GM21390 (cell line): Measurements from ENCODE around the gene ATPAF2.

Source experiments
- ATAC-seq: cut with Tn5 transposase; IDR thresholded peaks from one replicate; pipeline ENCODE4 v1.9.1; 2021; ENCODE audit not compliant: unreplicated experiment

Gene ATPAF2

DNA sequence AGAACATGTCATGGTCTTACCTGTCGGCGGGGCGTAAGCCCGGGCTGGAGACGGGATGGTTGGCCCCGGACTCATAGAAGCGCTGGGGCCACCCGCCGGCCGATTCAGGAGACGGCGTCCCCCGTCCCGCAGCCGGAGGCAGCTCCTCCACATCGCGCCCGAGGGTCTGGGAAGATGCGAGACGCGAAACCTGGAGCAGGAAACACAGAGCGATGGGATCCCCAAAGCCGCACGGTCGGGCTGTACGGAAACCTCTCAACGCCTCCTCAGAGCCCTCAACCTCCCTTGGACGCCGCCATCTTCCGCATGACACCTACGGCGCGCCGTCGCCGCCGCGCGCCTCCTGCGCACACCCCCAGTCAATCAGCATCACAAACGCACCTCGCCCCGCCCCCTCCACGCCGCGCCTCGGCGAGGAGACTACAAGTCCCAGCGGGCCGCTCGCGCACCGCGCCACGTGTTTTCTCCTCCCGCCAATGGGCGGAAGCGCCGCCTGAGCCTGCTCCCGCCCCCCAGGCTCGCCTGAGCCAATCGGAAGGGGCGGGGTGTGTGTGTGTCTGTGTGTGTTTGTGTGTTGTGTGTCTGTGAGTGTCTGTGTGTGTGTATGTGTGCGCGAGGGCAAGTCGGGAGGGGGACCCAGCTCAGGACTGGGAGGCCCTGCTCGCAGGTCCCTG, at the start of gene ATPAF2, which contains the start of gene GID4:
Gene ATPAF2, minus strand, starts transcription at position 308 of the 674 bp plus-strand sequence. Its CDS starts 155 bp downstream, at position 153.
Gene GID4, plus strand, starts transcription at position 548 of the 674 bp plus-strand sequence. Its CDS starts 57 bp downstream, at position 605.
- ATAC-seq, result peak; percentile 80

- peak; percentile 85 for ATAC-seq
These were observed 48.9 kb upstream of the ATPAF2 start, which contains the start of gene DRG2 for GRCh38 chr17:18087610-18088491. TSS of gene DRG2 (plus strand) at chr17:18087948. CDS start at chr17:18088024, 76 bp downstream.

DNA sequence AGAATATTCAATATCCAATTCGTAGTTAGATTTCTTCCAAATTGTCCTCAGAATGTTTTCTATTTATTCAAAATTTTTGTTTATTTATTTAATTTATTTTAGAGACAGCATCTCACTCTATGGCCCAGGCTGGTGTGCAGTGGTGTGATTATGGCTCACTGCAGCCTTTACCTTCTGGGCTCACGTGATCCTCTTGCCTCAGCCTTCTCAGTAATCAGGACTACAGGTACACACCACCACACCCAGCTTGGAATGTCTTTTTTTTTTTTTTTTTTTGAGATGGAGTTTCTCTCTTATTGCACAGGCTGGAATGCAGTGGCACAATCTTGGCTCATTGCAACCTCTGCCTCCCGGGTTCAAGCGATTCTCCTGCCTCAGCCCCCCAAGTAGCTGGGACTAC, 45.3 kb upstream of the ATPAF2 start:
- ATAC-seq, result no peak

GRCh38 chr17:18079543-18079942, 40.6 kb upstream of the ATPAF2 start:
- ATAC-seq, result no peak

GRCh38 chr17:18076936-18077335, 38.0 kb upstream of the ATPAF2 start:
- ATAC-seq, result no peak

GRCh38 chr17:18074566-18075272, 35.8 kb upstream of the ATPAF2 start:
- ATAC-seq, result no peak

DNA sequence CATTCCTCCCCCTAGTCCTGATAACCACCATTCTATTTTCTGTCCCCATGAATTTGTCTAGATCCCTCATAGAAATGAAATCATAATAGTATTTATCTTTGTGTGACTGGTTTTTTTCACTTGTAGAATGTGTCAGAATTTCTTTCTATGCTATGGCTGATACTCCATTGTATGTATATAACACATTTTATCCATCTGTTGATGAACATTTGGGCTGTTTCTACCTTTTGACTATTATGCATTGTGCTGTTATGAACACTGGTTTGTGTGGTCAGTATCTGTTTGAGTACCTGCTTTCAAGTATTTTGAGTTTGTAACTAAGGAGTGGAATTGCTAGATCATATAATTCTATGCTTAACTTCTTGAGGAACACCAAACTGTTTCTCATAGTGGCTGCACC, 32.8 kb upstream of the ATPAF2 start:
- no peak for ATAC-seq

DNA sequence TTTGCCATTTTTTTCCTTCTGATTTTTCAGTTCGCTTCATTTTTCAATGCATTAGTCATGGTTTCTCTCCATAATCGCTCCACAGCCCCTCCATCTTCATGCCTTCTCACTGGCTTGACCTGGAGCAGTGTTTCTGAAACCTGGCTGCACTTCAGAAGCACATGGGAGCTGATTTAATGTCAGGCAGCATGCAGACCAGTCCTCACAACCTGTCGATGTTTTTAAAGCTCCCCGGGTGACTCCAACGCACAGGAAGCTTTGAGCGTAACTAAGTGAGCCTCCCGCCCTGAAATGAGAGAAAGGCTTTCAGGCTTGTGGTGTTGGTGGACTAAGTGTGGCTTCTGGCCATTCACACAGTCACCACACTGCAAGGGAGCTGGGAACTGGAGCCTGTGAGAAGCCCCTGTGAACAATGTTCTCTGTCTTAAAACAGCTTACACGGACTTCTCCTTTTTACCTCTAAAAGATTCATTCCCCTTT, 31.9 kb upstream of the ATPAF2 start:
- no peak for ATAC-seq

GRCh38 chr17:18069101-18069500, 30.1 kb upstream of the ATPAF2 start:
- no peak for ATAC-seq

GRCh38 chr17:18066866-18067265, 27.9 kb upstream of the ATPAF2 start:
- ATAC-seq, result no peak

DNA sequence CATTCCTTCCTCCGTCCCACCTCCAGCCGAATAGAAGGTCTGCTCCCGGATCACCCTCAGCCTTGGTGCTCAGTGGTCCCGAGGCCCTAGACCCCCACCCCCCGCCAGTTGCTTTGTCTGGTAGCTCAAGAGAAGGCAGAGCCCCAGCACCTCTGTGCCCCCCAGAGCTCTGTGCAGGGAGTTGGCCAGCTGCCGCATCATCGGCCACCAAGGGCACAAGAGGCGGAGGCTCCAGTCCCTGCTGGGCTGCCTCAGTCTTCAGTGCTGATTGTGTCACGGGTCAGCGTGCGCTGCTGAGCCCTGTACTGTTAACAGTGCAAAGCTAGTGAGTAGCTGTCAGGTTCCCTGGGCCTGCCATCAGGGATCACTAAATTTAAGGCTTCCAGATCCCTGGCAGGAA, 26.6 kb upstream of the ATPAF2 start:
- ATAC-seq, result no peak

DNA sequence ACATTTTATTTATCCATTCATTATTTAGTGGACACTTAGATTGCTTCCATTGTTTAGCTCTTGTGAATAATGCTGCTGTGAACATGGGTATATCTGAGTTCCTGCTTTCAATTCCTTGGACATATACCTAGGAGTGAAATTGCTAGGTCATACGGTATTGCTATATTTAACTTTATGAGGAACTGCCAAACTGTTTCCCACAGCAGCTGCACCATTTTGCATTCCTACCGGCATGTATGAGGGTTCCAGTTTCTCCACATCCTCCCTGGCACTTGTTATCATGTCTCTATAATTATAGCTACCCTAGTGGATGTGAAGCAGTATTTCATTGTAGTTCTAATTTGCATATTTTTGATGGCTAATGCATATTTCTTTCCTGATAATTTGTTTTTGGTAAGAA, 25.1 kb upstream of the ATPAF2 start:
- no peak for ATAC-seq

DNA sequence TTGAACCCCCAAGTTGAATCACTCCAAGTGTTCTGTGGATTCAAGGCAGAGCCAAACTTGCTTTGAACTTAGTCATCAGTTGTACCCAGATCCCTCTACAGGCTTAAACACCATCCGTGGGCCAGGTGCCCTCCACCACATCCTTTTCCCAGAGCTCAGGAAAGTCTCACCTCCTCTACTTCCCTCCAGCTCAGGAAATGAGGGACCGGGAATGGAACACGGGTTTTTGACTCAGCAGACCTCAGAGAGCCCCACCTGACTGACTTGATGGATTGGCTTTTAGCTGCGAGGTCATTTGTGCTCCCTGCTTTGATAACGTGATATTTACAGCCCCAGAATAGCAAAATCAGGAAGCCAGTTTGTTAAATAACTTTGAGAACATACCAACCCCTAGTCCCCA, 20.3 kb upstream of the ATPAF2 start:
- ATAC-seq, result no peak

DNA sequence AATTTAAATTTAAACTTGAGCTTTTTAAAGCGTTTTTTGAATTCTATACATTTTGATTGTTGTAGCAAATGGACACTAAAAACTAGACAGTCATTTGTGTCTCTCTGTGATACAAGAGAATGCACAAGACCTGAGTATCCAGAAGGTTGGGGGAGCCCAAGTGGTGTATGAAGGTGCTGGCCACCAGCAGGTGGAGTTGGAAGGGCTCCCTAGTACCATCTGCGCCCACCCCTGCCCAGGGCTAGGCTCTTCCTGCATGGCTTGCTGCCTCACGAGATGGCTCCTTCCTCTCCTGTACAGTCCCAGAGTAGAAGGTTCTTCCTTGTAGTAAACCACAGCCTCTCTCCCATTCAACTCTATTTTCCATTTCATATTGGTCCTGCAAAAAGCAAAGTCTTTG, 17.2 kb upstream of the ATPAF2 start:
- ATAC-seq, result no peak

GRCh38 chr17:18055597-18055996, 16.6 kb upstream of the ATPAF2 start:
- no peak for ATAC-seq

DNA sequence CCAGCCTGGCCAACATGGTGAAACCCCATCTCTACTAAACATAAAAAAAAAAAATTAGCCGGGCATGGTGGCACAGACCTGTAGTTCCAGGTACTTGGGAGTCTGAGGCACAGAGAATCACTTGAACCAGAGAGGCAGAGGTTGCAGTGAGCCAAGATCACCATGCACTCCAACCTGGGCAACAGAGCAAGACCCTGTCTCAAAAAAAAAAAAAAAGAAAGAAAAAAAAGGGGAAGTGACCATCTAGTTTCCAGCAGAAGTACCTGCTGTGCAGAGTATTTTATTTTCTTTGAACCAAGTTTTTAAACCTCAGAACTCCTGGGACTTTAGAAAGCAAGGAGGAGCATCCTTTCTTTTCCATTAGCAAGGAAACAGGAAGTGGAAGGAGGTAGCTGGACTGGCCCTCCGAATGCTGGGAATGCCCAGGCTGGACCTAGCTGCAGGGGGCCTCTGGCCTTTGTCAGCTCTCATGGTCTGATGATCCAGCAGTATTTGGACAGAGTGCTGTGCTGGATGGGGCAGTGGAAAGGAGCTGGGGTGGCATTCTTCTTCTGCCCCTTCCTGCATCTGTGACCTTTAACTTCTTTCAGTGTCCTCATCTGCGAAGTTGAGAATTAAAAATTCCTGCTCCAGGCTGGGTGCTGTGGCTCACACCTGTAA, 6.9 kb upstream of the ATPAF2 start:
- no peak for ATAC-seq

DNA sequence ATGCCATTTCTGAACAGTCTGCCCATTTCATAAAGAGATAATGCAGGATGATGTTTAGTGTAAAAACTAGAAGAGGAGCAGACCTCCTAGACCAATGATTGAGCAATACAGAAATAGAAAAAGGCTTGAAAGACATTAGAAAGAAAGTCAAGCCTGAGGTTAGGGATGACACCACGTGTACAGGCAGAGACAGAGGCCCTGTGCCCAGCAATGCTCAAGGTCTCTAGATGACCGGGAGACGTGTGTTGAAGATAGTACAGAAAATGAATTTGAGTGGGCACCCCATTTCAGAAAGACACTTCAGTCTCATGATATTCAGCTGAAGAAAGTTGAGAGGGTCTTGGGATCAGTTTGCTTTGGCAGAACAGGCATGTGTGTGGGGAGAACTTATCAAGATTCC, 5.6 kb upstream of the ATPAF2 start:
- no peak for ATAC-seq

DNA sequence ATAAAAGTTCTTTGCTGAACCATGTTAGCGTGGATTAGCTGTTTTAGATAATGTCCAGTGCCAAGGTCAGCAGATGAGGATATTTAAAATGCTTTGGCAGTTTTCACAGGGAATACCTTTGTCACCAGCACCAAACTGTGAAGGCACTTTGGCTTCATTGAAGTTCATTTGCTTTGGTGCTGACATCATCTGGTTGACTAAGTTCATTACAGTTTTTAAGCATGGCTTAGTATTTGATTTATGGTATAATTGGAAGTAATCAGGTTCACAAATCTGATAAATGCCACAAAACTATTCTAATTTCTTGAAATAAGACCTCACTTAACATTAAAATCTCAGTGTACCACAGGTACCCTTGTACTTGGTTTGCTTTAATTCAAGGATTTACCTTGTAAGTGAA, 4.5 kb upstream of the ATPAF2 start:
- no peak for ATAC-seq

DNA sequence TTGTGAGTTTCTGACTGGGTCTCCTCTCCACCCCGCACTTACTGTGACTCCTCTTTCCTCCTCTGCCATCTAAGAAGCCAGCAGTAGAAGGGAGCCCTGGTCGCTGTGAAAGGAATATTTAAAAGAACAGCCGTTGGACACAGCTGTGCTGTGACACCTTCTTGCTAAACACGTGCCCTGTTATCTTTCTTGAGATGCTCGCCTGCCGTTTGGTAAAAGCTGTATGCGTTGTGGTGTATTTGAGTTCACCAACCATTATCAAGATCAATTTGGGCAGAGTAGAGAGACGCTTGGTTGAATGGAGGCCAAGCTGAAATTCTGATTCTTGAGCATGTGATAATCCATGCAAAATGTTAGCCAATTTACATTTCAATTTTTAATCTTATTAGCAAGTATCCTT, 4.0 kb upstream of the ATPAF2 start:
- ATAC-seq, result no peak

GRCh38 chr17:18041776-18042175, 2.8 kb upstream of the ATPAF2 start:
- ATAC-seq, result no peak
